ENCODE results near the gene SLC25A42. TPM values are rescaled to one million over a fixed set of nuclear protein-coding genes. Genes with fewer than 3 reads are reported as not detected.
A peak's percentile ranks its signal among the peaks of the same experiment; 100 is the strongest.

SLC25A42 gene
- total RNA-seq, 1 experiment from 2014 or later, result 8.0 TPM

DNA sequence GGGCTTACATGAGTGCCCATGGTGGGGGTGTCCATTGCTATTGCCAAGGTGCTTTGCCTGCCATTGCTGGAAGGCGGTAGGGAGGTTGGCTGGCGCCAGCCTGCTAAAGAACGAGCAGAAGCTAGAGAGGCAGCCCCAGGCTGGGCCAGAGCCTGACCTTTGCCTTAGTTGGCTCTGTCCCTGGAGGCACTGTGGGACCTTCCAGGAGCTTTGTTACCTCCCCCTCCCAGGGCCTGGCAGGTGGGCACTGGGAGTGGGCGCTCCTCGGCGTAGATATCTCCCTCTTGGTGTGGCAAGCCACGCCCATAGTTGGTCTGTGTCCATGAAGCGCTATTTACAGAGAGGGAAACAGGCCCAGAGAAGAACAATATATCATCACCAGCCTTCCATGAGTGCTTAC lies 2.3 kb upstream of the SLC25A42 start:
- H3K4me2 ChIP-seq (ENCODE audit: low read length), result no peak overlapping the region
- no peaks in the 10 kb centered on the region for H3K79me2 ChIP-seq (ENCODE audit: low read length)
- H3K9me2 ChIP-seq (replicated peaks; ENCODE audit: low read length), result no peaks in the 10 kb centered on the region
- TF ChIP-seq EZH2phosphoT487 (IDR thresholded peaks at IDR 0.05; ENCODE audit: borderline replicate concordance, low read length) (no peak), EZH2 (IDR thresholded peaks at IDR 0.05; ENCODE audit: low read length, unreplicated experiment) (no peak)
- TF ChIP-seq, protein P1, sequence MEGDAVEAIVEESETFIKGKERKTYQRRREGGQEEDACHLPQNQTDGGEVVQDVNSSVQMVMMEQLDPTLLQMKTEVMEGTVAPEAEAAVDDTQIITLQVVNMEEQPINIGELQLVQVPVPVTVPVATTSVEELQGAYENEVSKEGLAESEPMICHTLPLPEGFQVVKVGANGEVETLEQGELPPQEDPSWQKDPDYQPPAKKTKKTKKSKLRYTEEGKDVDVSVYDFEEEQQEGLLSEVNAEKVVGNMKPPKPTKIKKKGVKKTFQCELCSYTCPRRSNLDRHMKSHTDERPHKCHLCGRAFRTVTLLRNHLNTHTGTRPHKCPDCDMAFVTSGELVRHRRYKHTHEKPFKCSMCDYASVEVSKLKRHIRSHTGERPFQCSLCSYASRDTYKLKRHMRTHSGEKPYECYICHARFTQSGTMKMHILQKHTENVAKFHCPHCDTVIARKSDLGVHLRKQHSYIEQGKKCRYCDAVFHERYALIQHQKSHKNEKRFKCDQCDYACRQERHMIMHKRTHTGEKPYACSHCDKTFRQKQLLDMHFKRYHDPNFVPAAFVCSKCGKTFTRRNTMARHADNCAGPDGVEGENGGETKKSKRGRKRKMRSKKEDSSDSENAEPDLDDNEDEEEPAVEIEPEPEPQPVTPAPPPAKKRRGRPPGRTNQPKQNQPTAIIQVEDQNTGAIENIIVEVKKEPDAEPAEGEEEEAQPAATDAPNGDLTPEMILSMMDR (conservative IDR thresholded peaks at IDR 0.05; ENCODE audit: low read depth, low read length), result no peak
- H3K9me3 ChIP-seq (ENCODE audit: low read length), result no peaks in the 10 kb centered on the region
- H3K4me1 ChIP-seq (ENCODE audit: insufficient read depth, low read length), result peaks cover 23% of the 10 kb centered on the region
- no peak for ATAC-seq
- no peak overlapping the region for H2AFZ ChIP-seq (ENCODE audit: low read length)
- H4K20me1 ChIP-seq (ENCODE audit: low read length), result no peaks in the 10 kb centered on the region
- ChIA-PET CTCF (no interaction called here), POLR2A (ENCODE audit: unreplicated experiment) (no interaction called here)
- H3K36me3 ChIP-seq (ENCODE audit: low read depth, low read length), result peaks cover 5% of the 10 kb centered on the region; the same call in 1 of the 2 replicates
- DNase-seq, result no peak
- BruUV-seq (replicated peaks), result no TSS peak
- no peak overlapping the region for H3K4me3 ChIP-seq (ENCODE audit: low read length)
- no peak overlapping the region for H3K27ac ChIP-seq (ENCODE audit: low read length)
- no peaks in the 10 kb centered on the region for H3F3A ChIP-seq (ENCODE audit: low read length, unreplicated experiment)
- H3K9ac ChIP-seq (ENCODE audit: low read length), result no peak overlapping the region
- H3K27me3 ChIP-seq (ENCODE audit: low read length), result no peaks in the 10 kb centered on the region
- intact Hi-C loops (cut with micrococcal nuclease), result no loop called here

GRCh38 chr19:19062454-19063182 lies 1.2 kb upstream of the SLC25A42 start:
- peak overlapping the region; percentile 71 for H3K4me3 ChIP-seq (ENCODE audit: low read length)
- intact Hi-C loops (cut with micrococcal nuclease), result no loop called here
- TSS peak; percentile 67 for BruUV-seq (replicated peaks)
- no peaks in the 10 kb centered on the region for H4K20me1 ChIP-seq (ENCODE audit: low read length)
- no peak overlapping the region for H3K27ac ChIP-seq (ENCODE audit: low read length)
- DNase-seq (peak; percentile 75), ATAC-seq (peak; percentile 14)
- no peaks in the 10 kb centered on the region for H3K9me3 ChIP-seq (ENCODE audit: low read length)
- H2AFZ ChIP-seq (ENCODE audit: low read length), result 0 out of 2 replicates have a peak overlapping the region, but pooled peaks have one; percentile 20
- TF ChIP-seq EZH2 (IDR thresholded peaks at IDR 0.05; ENCODE audit: low read length, unreplicated experiment), result no peak
- TF ChIP-seq EZH2phosphoT487 (IDR thresholded peaks at IDR 0.05; ENCODE audit: borderline replicate concordance, low read length), result no peak
- TF ChIP-seq, protein P1 (conservative IDR thresholded peaks at IDR 0.05; ENCODE audit: low read depth, low read length), result no peak
- H3K9me2 ChIP-seq (replicated peaks; ENCODE audit: low read length), result no peaks in the 10 kb centered on the region
- H3K27me3 ChIP-seq (ENCODE audit: low read length), result no peaks in the 10 kb centered on the region
- ChIA-PET POLR2A (ENCODE audit: unreplicated experiment) (no interaction called here), CTCF (interaction anchor here (0.6 kb wide), 2 partner anchors 79 to 82 kb away, joined by 3 to 5 read pairs; no protein-coding TSS in a partner anchor)
- no peaks in the 10 kb centered on the region for H3F3A ChIP-seq (ENCODE audit: low read length, unreplicated experiment)
- H3K79me2 ChIP-seq (ENCODE audit: low read length), result no peaks in the 10 kb centered on the region
- peak overlapping the region; percentile 95 for H3K4me2 ChIP-seq (ENCODE audit: low read length)
- H3K9ac ChIP-seq (ENCODE audit: low read length), result no peak overlapping the region
- peaks cover under 1% of the 10 kb centered on the region; the same call in 1 of the 2 replicates for H3K36me3 ChIP-seq (ENCODE audit: low read depth, low read length)
- H3K4me1 ChIP-seq (ENCODE audit: insufficient read depth, low read length), result peaks cover 23% of the 10 kb centered on the region
